ENCODE data around the gene KLF2. TPM values are rescaled to one million over a fixed set of nuclear protein-coding genes. Genes with fewer than 3 reads are reported as not detected.

Gene KLF2
- total RNA-seq, 4 donors from 2014 or later: 64.9 to 74.1 (median 68.5) TPM

DNA sequence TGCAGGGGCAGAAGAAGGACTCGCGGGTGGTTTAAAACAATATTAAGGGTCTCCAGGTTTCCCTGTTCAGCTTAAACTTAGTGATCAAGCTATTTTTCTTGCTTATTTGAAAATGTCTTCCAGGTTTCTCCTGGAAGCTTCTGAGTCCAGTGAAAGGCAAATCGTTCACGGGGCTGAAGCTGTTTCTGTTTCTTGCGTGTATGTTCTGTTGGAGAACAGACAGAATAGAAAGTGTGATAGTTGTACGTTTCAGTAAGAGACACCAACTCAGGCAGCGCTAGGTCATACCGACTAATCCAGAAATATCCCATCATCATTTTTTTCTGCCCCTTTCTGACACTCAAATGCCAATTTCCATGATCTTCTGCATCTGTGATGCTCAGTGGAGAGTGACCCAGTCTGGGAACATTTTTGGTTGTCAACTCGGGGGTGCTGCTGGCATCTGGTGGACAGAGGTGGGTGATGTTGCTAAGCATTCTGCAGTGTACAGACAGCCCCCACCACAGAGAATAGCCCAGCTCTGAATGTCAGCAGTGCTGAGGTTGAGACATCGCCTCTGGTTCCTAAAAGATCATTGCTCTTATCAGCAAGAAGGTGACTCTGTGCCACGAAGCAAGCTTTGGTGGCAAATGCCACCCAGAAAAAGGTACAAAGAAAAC is 4.3 kb downstream of the KLF2 start:
- no peak for DNase-seq (ENCODE audit: extremely low spot score)
- H3K4me1 ChIP-seq: peaks cover 21 to 56% (median 50%) of the 10 kb centered on the region in 4 donors
- peaks cover 11 to 42% (median 29%) of the 10 kb centered on the region in 4 donors for H3K36me3 ChIP-seq
- TF ChIP-seq CTCF (IDR thresholded peaks at IDR 0.05) (no peak), EP300 (IDR thresholded peaks at IDR 0.05) (no peak), POLR2AphosphoS5 (IDR thresholded peaks at IDR 0.05) (peak; percentile 39 to 75), POLR2A (IDR thresholded peaks at IDR 0.05; ENCODE audit: low read depth) (no peak)
- H3K9me3 ChIP-seq: no peaks in the 10 kb centered on the region
- WGBS: 40% methylated on average over 11 of the region's 11 CpGs
- peak overlapping the region; percentile 97 to 99 (median 98) for H3K27ac ChIP-seq (replicated peaks in 1 of 4)
- H3K27me3 ChIP-seq: peaks cover 0 to 6% (median 0%) of the 10 kb centered on the region in 4 donors
- peak overlapping the region; percentile 78 to 98 (median 84) for H3K4me3 ChIP-seq
- intact Hi-C loops (cut with DNase I): loop anchor here (5.0 kb wide), 2 partner anchors 47 to 53 kb away; no protein-coding TSS in a partner anchor

DNA sequence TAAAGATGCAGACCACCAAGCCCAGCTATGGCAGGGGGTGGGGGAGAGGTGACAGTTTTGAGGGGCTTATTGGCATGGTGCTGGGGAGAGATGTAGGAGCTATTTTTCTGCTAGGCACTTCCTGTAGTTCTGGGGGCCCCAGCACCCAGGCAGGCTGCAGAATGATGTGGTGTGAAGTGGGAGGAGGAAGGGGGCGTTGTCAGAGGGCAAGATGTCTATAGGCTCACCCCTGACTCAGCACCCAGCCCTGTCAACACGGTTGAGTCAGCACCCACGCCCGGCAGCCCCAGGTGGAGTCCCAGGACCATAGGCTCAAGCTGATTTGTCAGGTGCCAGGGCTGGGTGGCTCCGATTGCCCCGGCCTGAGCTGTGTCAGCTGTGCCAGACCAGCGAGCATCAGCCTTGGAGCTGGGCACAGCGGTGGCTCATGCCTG is 5.8 kb downstream of the KLF2 start:
- 36% methylated on average over 4 of the region's 8 CpGs for WGBS
- H3K36me3 ChIP-seq: peaks cover 11 to 37% (median 26%) of the 10 kb centered on the region in 4 donors
- peaks cover 19 to 52% (median 47%) of the 10 kb centered on the region in 4 donors for H3K4me1 ChIP-seq
- no peak overlapping the region for H3K4me3 ChIP-seq
- no peaks in the 10 kb centered on the region for H3K9me3 ChIP-seq
- peak; percentile 23 for TF ChIP-seq POLR2A (IDR thresholded peaks at IDR 0.05; ENCODE audit: low read depth)
- no peak for TF ChIP-seq CTCF (IDR thresholded peaks at IDR 0.05)
- peak; percentile 64 to 94 for TF ChIP-seq POLR2AphosphoS5 (IDR thresholded peaks at IDR 0.05)
- TF ChIP-seq EP300 (IDR thresholded peaks at IDR 0.05): no peak
- no peak for DNase-seq (ENCODE audit: extremely low spot score)
- peak overlapping the region; percentile 97 to 99 (median 98) for H3K27ac ChIP-seq (replicated peaks in 1 of 4)
- no peaks in the 10 kb centered on the region for H3K27me3 ChIP-seq
- intact Hi-C loops (cut with DNase I): no loop called here

GRCh38 chr19:16330806-16331690 is 6.4 kb downstream of the KLF2 start:
- no peak for DNase-seq (ENCODE audit: extremely low spot score)
- peaks cover 19 to 51% (median 47%) of the 10 kb centered on the region in 4 donors for H3K4me1 ChIP-seq
- intact Hi-C loops (cut with DNase I): no loop called here
- no peaks in the 10 kb centered on the region for H3K9me3 ChIP-seq
- H3K27ac ChIP-seq (replicated peaks in 1 of 4): peak overlapping the region; percentile 97 to 99 (median 98)
- TF ChIP-seq CTCF (IDR thresholded peaks at IDR 0.05) (no peak), POLR2AphosphoS5 (IDR thresholded peaks at IDR 0.05) (peak in 1 of 2 donors; percentile 79)
- no peaks in the 10 kb centered on the region for H3K27me3 ChIP-seq
- H3K36me3 ChIP-seq: peaks cover 11 to 33% (median 21%) of the 10 kb centered on the region in 4 donors
- no peak overlapping the region for H3K4me3 ChIP-seq
- WGBS: 88% methylated on average over 16 of the region's 16 CpGs

- TF ChIP-seq EP300 (IDR thresholded peaks at IDR 0.05): no peak
- peak in 1 of 2 donors; percentile 69 for TF ChIP-seq POLR2AphosphoS5 (IDR thresholded peaks at IDR 0.05)
- intact Hi-C loops (cut with DNase I): no loop called here
- H3K36me3 ChIP-seq: peaks cover 0 to 13% (median under 1%) of the 10 kb centered on the region in 4 donors
These were observed 8.5 kb downstream of the KLF2 start for GRCh38 chr19:16333001-16333586.

More at GRCh38 chr19:16333001-16333586, 8.5 kb downstream of the KLF2 start:
- 91% methylated on average over 12 of the region's 12 CpGs for WGBS
- DNase-seq (ENCODE audit: extremely low spot score): no peak
- H3K4me1 ChIP-seq: peaks cover 15 to 38% (median 32%) of the 10 kb centered on the region in 4 donors
- H3K9me3 ChIP-seq: no peaks in the 10 kb centered on the region
- H3K27ac ChIP-seq (replicated peaks in 1 of 4): no peak overlapping the region
- no peaks in the 10 kb centered on the region for H3K27me3 ChIP-seq
- H3K4me3 ChIP-seq: no peak overlapping the region
